Gastrocnemius medialis (tissue), 4 donors: ENCODE data around the gene LRRC8A. TPM values are rescaled to one million over a fixed set of nuclear protein-coding genes. Genes with fewer than 3 reads are reported as not detected.
A peak's percentile ranks its signal among the peaks of the same experiment; 100 is the strongest.

Experiments
- ATAC-seq, 2 donors: fragments of 150-250 bp; one replicate each; pipeline ENCODE4 v1.9.1; 2016
- DNase-seq, 2 donors: peaks; one replicate each; pipeline ENCODE4 v3.0.0-alpha.2; 2019
- H3K27ac ChIP-seq, 4 donors: fragments of 200-600 bp; sonication (generic); 1 replicate in 1 of 4; 2 replicates in 3 of 4; pipeline ENCODE4 v1.5.1; 2016 to 2018; ENCODE audit warnings: mild to moderate bottlenecking in 2 of 4, moderate library complexity in 1 of 4
- H3K27me3 ChIP-seq, 3 donors: fragments of 200-600 bp; sonication (generic) in 2 of 3; 1 replicate in 1 of 3; 2 replicates in 2 of 3; pipeline versions ENCODE4 v1.5.1 to v1.6.0; 2016 to 2019; ENCODE audit warnings: mild to moderate bottlenecking in 1 of 3, moderate library complexity in 1 of 3
- H3K36me3 ChIP-seq, 2 donors: fragments of 200-600 bp; sonication (generic) in 1 of 2; one replicate each; pipeline ENCODE4 v1.5.1; 2017 to 2018
- H3K4me1 ChIP-seq, 2 donors: fragments of 200-600 bp; sonication (generic) in 1 of 2; one replicate each; pipeline ENCODE4 v1.5.1; 2016 to 2017; ENCODE audit warnings: mild to moderate bottlenecking in 2 of 2
- H3K4me3 ChIP-seq, 4 donors: fragments of 200-600 bp; sonication (generic) in 3 of 4; 1 replicate in 1 of 4; 2 replicates in 3 of 4; pipeline ENCODE4 v1.5.1; 2016 to 2019; ENCODE audit warnings: mild to moderate bottlenecking in 2 of 4
- H3K9me3 ChIP-seq, 3 donors: fragments of 200-600 bp; sonication (generic) in 2 of 3; 1 replicate in 1 of 3; 2 replicates in 2 of 3; pipeline ENCODE4 v1.5.1; 2016 to 2019
- POLR2A ChIP-seq, 2 donors: fragments of 450-650 bp; IDR thresholded peaks; one replicate each; pipeline ENCODE4 v1.6.1; 2017; ENCODE audit warnings: antibody characterized with exemption in 2 of 2, mild to moderate bottlenecking in 2 of 2, moderate library complexity in 2 of 2
- in situ Hi-C, 4 donors: fragments of 200-750 bp; cut with MboI; loops; one replicate each; pipeline versions ENCODE4 v1.15.0 to v1.8.0; 2017; ENCODE audit warnings: low sequenced_read_pairs in 4 of 4
- intact Hi-C: fragments of 100-400 bp; cut with DNase I; formaldehyde crosslinking; loops from one replicate; pipeline ENCODE4 v1.15.1; 2023; ENCODE audit warnings: low total_unique reads
- total RNA-seq, 4 donors: library from RNA; depleted of rRNA; stranded (reverse); fragments of >200 nt; gene quantifications; one replicate each; pipeline versions ENCODE4 v1.1.0 to v1.2.3, GENCODE V29; 2016
- TF ChIP-seq, protein P1 (sequence below), 5 experiments: fragments of 450-650 bp in 3 of 5; fragments of 200-600 bp in 2 of 5; sonication (generic) in 2 of 5; IDR thresholded peaks in 4 of 5; conservative IDR thresholded peaks in 1 of 5; 1 replicate in 4 of 5; 2 replicates in 1 of 5; pipeline ENCODE4 v1.5.1; 2016 to 2019; ENCODE audit warnings: antibody characterized with exemption in 5 of 5, mild to moderate bottlenecking in 3 of 5, moderate library complexity in 3 of 5

LRRC8A gene
- total RNA-seq, 4 donors from 2014 or later, result 24.4 to 28.4 (median 27.0) TPM

GRCh38 chr9:128887914-128888350 is 6.0 kb downstream of the LRRC8A start:
- no peak for DNase-seq
- Histone ChIP-seq H3K9me3 (no peaks in the 10 kb centered on the region), H3K36me3 (peaks cover 0 to 37% of the 10 kb centered on the region in 2 donors), H3K27me3 (no peaks in the 10 kb centered on the region), H3K4me1 (peaks cover 42 to 52% of the 10 kb centered on the region in 2 donors), H3K4me3 (peak overlapping the region in 1 of 4 donors; percentile 4), H3K27ac (peak overlapping the region in 3 of 4 donors; percentile 46 to 54 (median 48))
- in situ Hi-C loops (no loop called here), intact Hi-C loops (no loop called here)
- TF ChIP-seq, protein P1, sequence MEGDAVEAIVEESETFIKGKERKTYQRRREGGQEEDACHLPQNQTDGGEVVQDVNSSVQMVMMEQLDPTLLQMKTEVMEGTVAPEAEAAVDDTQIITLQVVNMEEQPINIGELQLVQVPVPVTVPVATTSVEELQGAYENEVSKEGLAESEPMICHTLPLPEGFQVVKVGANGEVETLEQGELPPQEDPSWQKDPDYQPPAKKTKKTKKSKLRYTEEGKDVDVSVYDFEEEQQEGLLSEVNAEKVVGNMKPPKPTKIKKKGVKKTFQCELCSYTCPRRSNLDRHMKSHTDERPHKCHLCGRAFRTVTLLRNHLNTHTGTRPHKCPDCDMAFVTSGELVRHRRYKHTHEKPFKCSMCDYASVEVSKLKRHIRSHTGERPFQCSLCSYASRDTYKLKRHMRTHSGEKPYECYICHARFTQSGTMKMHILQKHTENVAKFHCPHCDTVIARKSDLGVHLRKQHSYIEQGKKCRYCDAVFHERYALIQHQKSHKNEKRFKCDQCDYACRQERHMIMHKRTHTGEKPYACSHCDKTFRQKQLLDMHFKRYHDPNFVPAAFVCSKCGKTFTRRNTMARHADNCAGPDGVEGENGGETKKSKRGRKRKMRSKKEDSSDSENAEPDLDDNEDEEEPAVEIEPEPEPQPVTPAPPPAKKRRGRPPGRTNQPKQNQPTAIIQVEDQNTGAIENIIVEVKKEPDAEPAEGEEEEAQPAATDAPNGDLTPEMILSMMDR (IDR thresholded peaks at IDR 0.05 in 4 of 5, conservative IDR thresholded peaks at IDR 0.05 in 1 of 5), result no peak
- TF ChIP-seq POLR2A (IDR thresholded peaks at IDR 0.05), result no peak
- no peak for ATAC-seq

GRCh38 chr9:128891321-128892220 is 9.6 kb downstream of the LRRC8A start:
- DNase-seq (no peak), ATAC-seq (no peak)
- Histone ChIP-seq H3K4me1 (peaks cover 34 to 35% of the 10 kb centered on the region in 2 donors), H3K9me3 (no peaks in the 10 kb centered on the region), H3K36me3 (peaks cover 0 to 37% of the 10 kb centered on the region in 2 donors), H3K4me3 (no peak overlapping the region), H3K27ac (peak overlapping the region; percentile 73 to 84 (median 76)), H3K27me3 (no peaks in the 10 kb centered on the region)
- in situ Hi-C loops, result no loop called here
- intact Hi-C loops, result no loop called here
- TF ChIP-seq POLR2A (IDR thresholded peaks at IDR 0.05), result no peak

- TF ChIP-seq, protein P1 (IDR thresholded peaks at IDR 0.05 in 4 of 5, conservative IDR thresholded peaks at IDR 0.05 in 1 of 5), result no peak
- peak in 1 of 2 donors; percentile 27 for TF ChIP-seq POLR2A (IDR thresholded peaks at IDR 0.05)
- Histone ChIP-seq H3K9me3 (no peaks in the 10 kb centered on the region), H3K4me1 (peaks cover 28 to 34% of the 10 kb centered on the region in 2 donors), H3K4me3 (peak overlapping the region in 3 of 4 donors; percentile 21 to 25 (median 25)), H3K36me3 (peaks cover 0 to 36% of the 10 kb centered on the region in 2 donors), H3K27ac (peak overlapping the region; percentile 73 to 84 (median 76)), H3K27me3 (no peaks in the 10 kb centered on the region)
- in situ Hi-C loops (no loop called here), intact Hi-C loops (no loop called here)
- DNase-seq (peak; percentile 57 to 77), ATAC-seq (peak; percentile 67 to 70)
These were observed 10.4 kb downstream of the LRRC8A start for GRCh38 chr9:128892221-128892921.

- no peaks in the 10 kb centered on the region for H3K27me3 ChIP-seq
- ATAC-seq (no peak), DNase-seq (no peak)
- peaks cover 22 to 29% of the 10 kb centered on the region in 2 donors for H3K4me1 ChIP-seq
- H3K9me3 ChIP-seq, result no peaks in the 10 kb centered on the region
- peaks cover 0 to 37% of the 10 kb centered on the region in 2 donors for H3K36me3 ChIP-seq
- in situ Hi-C loops (no loop called here), intact Hi-C loops (no loop called here)
- TF ChIP-seq, protein P1 (IDR thresholded peaks at IDR 0.05 in 4 of 5, conservative IDR thresholded peaks at IDR 0.05 in 1 of 5), result no peak
- no peak for TF ChIP-seq POLR2A (IDR thresholded peaks at IDR 0.05)
- no peak overlapping the region for H3K4me3 ChIP-seq
- peak overlapping the region; percentile 73 to 84 (median 76) for H3K27ac ChIP-seq
These were observed 11.4 kb downstream of the LRRC8A start for GRCh38 chr9:128893354-128893753.

GRCh38 chr9:128894764-128895163 is 12.8 kb downstream of the LRRC8A start:
- no peak for ATAC-seq
- H3K9me3 ChIP-seq, result no peaks in the 10 kb centered on the region
- no peaks in the 10 kb centered on the region for H3K27me3 ChIP-seq
- in situ Hi-C loops, result no loop called here
- peaks cover 0 to 35% of the 10 kb centered on the region in 2 donors for H3K36me3 ChIP-seq
- intact Hi-C loops, result no loop called here
- TF ChIP-seq POLR2A (IDR thresholded peaks at IDR 0.05), result no peak
- H3K4me3 ChIP-seq, result no peak overlapping the region
- DNase-seq, result no peak
- H3K27ac ChIP-seq, result no peak overlapping the region
- peaks cover 19 to 27% of the 10 kb centered on the region in 2 donors for H3K4me1 ChIP-seq
